H9 (cell line): Measurements from ENCODE around the gene SIDT2. TPM values are rescaled to one million over a fixed set of nuclear protein-coding genes. Genes with fewer than 3 reads are reported as not detected.

Source experiments
- DNase-seq: peaks from one replicate; pipeline ENCODE4 v3.0.0-alpha.2; 2017
- H2AFZ ChIP-seq: one replicate; pipeline ENCODE4 v1.6.1; 2013; ENCODE audit warnings: mild to moderate bottlenecking, low read length, control low read depth, moderate library complexity
- H2AK5ac ChIP-seq: 2 replicates; pipeline ENCODE4 v1.6.1; 2013; ENCODE audit warnings: low read length, control low read depth, mixed read lengths; ENCODE audit not compliant: insufficient read length
- H2BK120ac ChIP-seq: one replicate; pipeline ENCODE4 v1.6.1; 2013; ENCODE audit warnings: low read depth, mild to moderate bottlenecking, low read length, control low read depth, inconsistent platforms; ENCODE audit not compliant: poor library complexity, severe bottlenecking
- H2BK12ac ChIP-seq: 2 replicates; pipeline ENCODE4 v1.6.1; 2013; ENCODE audit warnings: low read length, control low read depth, mixed read lengths, low read depth; ENCODE audit not compliant: insufficient read length
- H2BK15ac ChIP-seq: 2 replicates; pipeline ENCODE4 v1.6.1; 2013; ENCODE audit warnings: low read depth, low read length, control low read depth
- H2BK20ac ChIP-seq: one replicate; pipeline ENCODE4 v1.6.1; 2013; ENCODE audit warnings: low read depth, mild to moderate bottlenecking, low read length, control low read depth, inconsistent platforms; ENCODE audit not compliant: poor library complexity, severe bottlenecking
- H2BK5ac ChIP-seq: 2 replicates; pipeline ENCODE4 v1.6.1; 2013; ENCODE audit warnings: low read length, control low read depth, mixed read lengths; ENCODE audit not compliant: insufficient read length
- H3K14ac ChIP-seq: 2 replicates; pipeline ENCODE4 v1.6.1; 2013; ENCODE audit warnings: low read length, control low read depth; ENCODE audit not compliant: insufficient read depth
- H3K18ac ChIP-seq: 2 replicates; pipeline ENCODE4 v1.6.1; 2013; ENCODE audit warnings: low read depth, mild to moderate bottlenecking, mixed read lengths, low read length, control low read depth; ENCODE audit not compliant: insufficient read length
- H3K23ac ChIP-seq: 2 replicates; pipeline ENCODE4 v1.6.1; 2013; ENCODE audit warnings: low read length, control low read depth, mixed read lengths, low read depth; ENCODE audit not compliant: insufficient read length
- H3K23me2 ChIP-seq: 2 replicates; pipeline ENCODE4 v1.6.1; 2013; ENCODE audit warnings: low read depth, mild to moderate bottlenecking, mixed read lengths, low read length, control low read depth; ENCODE audit not compliant: insufficient read length, poor library complexity, severe bottlenecking
- H3K27ac ChIP-seq: 2 replicates; pipeline ENCODE4 v1.5.1; 2013; ENCODE audit warnings: low read length, control low read depth, mixed read lengths, low read depth; ENCODE audit not compliant: insufficient read length
- H3K27me3 ChIP-seq: 2 replicates; pipeline ENCODE4 v1.6.1; 2013; ENCODE audit warnings: low read length, control low read depth, inconsistent platforms; ENCODE audit not compliant: insufficient read depth
- H3K4ac ChIP-seq: 2 replicates; pipeline ENCODE4 v1.6.1; 2013; ENCODE audit warnings: low read depth, mild to moderate bottlenecking, control low read depth, inconsistent platforms, low read length, moderate library complexity
- H3K4me1 ChIP-seq: 2 replicates; pipeline ENCODE4 v1.6.1; 2013; ENCODE audit warnings: low read length, control low read depth, inconsistent platforms; ENCODE audit not compliant: insufficient read depth
- H3K4me2 ChIP-seq: 2 replicates; pipeline ENCODE4 v1.6.1; 2013; ENCODE audit warnings: low read length, control low read depth, mixed read lengths; ENCODE audit not compliant: insufficient read length, insufficient read depth
- H3K56ac ChIP-seq: 2 replicates; pipeline ENCODE4 v1.6.1; 2013; ENCODE audit warnings: low read depth, mild to moderate bottlenecking, mixed read lengths, low read length, control low read depth; ENCODE audit not compliant: insufficient read length
- H3K79me1 ChIP-seq: 2 replicates; pipeline ENCODE4 v1.6.1; 2013; ENCODE audit warnings: low read depth, mild to moderate bottlenecking, moderate library complexity, low read length, control low read depth, inconsistent platforms; ENCODE audit not compliant: insufficient read depth, poor library complexity, severe bottlenecking
- H3K79me2 ChIP-seq: 2 replicates; pipeline ENCODE4 v1.6.1; 2013; ENCODE audit warnings: low read length, control low read depth, inconsistent platforms; ENCODE audit not compliant: insufficient read depth
- H3K9ac ChIP-seq: 2 replicates; pipeline ENCODE4 v1.6.1; 2013; ENCODE audit warnings: low read length, control low read depth, mixed read lengths; ENCODE audit not compliant: insufficient read length; ENCODE audit errors: extremely low read depth
- H3K9me3 ChIP-seq: one replicate; pipeline ENCODE4 v1.6.1; 2013; ENCODE audit warnings: low read depth, low read length, inconsistent platforms; ENCODE audit not compliant: control insufficient read depth
- H3T11ph ChIP-seq: one replicate; pipeline ENCODE4 v1.6.1; 2013; ENCODE audit warnings: mild to moderate bottlenecking, low read length, control low read depth, inconsistent platforms
- H4K20me1 ChIP-seq: one replicate; pipeline ENCODE4 v1.6.1; 2013; ENCODE audit not compliant: control insufficient read depth, insufficient read length, insufficient read depth
- H4K5ac ChIP-seq: 2 replicates; pipeline ENCODE4 v1.6.1; 2013; ENCODE audit warnings: low read depth, mild to moderate bottlenecking, mixed read lengths, low read length, control low read depth; ENCODE audit not compliant: insufficient read length
- H4K8ac ChIP-seq: replicated peaks from 2 replicates; pipeline ENCODE4 v1.6.1; 2013; ENCODE audit warnings: low read length, control low read depth, mixed read lengths, low read depth; ENCODE audit not compliant: insufficient read length
- H4K91ac ChIP-seq: 2 replicates; pipeline ENCODE4 v1.6.1; 2013; ENCODE audit warnings: low read depth, mild to moderate bottlenecking, moderate library complexity, mixed read lengths, low read length, control low read depth; ENCODE audit not compliant: insufficient read length
- H3K27ac Mint-ChIP-seq, 3 experiments: 2 replicates in 2 of 3; 3 replicates in 1 of 3; pipeline ENCODE4 v1.8.0; 2020 to 2021; ENCODE audit warnings: mixed read lengths in 3 of 3, mild to moderate bottlenecking in 1 of 3, moderate library complexity in 1 of 3
- H3K27me3 Mint-ChIP-seq: 2 replicates; pipeline ENCODE4 v1.8.0; 2021; ENCODE audit warnings: low read depth, mild to moderate bottlenecking, moderate library complexity, mixed read lengths
- H3K36me3 Mint-ChIP-seq, 3 experiments: 2 replicates in 2 of 3; 3 replicates in 1 of 3; pipeline ENCODE4 v1.8.0; 2020 to 2021; ENCODE audit warnings: low read depth in 3 of 3, mixed read lengths in 3 of 3; ENCODE audit not compliant: insufficient read depth in 1 of 3
- H3K4me1 Mint-ChIP-seq, 2 experiments: 2 replicates each; pipeline ENCODE4 v1.8.0; 2020; ENCODE audit warnings: mixed read lengths in 2 of 2
- H3K4me3 Mint-ChIP-seq, 2 experiments: 2 replicates in 1 of 2; 3 replicates in 1 of 2; pipeline ENCODE4 v1.8.0; 2020 to 2021; ENCODE audit warnings: mild to moderate bottlenecking in 2 of 2, mixed read lengths in 2 of 2, moderate library complexity in 1 of 2
- H3K9me3 Mint-ChIP-seq, 2 experiments: 2 replicates in 1 of 2; 3 replicates in 1 of 2; pipeline ENCODE4 v1.8.0; 2020; ENCODE audit warnings: mild to moderate bottlenecking in 2 of 2, mixed read lengths in 2 of 2, moderate library complexity in 1 of 2
- WGBS: extraction: QIAGEN DNeasy Blood & Tissue Kit; methylation state at CpG from one replicate; pipeline ENCODE4 v1.1.7; 2013; ENCODE audit warnings: missing lambda C conversion rate, low lambda C conversion rate, mixed read lengths; ENCODE audit not compliant: insufficient read length; ENCODE audit errors: extremely low coverage; 5-methylcytosine and 5-hydroxymethylcytosine counted together
- total RNA-seq: library from RNA; stranded (reverse); gene quantifications from 2 replicates; pipeline ENCODE4 v1.2.1, GENCODE V29; 2021
- TF ChIP-seq, protein P1 (sequence below): fragments of 200-600 bp; sonication (generic); conservative IDR thresholded peaks from 3 replicates; pipeline ENCODE4 v1.8.0; 2021; ENCODE audit warnings: antibody characterized with exemption, mild to moderate bottlenecking

The SIDT2 gene
- total RNA-seq, 1 experiment from 2014 or later, result 18.3 TPM

DNA sequence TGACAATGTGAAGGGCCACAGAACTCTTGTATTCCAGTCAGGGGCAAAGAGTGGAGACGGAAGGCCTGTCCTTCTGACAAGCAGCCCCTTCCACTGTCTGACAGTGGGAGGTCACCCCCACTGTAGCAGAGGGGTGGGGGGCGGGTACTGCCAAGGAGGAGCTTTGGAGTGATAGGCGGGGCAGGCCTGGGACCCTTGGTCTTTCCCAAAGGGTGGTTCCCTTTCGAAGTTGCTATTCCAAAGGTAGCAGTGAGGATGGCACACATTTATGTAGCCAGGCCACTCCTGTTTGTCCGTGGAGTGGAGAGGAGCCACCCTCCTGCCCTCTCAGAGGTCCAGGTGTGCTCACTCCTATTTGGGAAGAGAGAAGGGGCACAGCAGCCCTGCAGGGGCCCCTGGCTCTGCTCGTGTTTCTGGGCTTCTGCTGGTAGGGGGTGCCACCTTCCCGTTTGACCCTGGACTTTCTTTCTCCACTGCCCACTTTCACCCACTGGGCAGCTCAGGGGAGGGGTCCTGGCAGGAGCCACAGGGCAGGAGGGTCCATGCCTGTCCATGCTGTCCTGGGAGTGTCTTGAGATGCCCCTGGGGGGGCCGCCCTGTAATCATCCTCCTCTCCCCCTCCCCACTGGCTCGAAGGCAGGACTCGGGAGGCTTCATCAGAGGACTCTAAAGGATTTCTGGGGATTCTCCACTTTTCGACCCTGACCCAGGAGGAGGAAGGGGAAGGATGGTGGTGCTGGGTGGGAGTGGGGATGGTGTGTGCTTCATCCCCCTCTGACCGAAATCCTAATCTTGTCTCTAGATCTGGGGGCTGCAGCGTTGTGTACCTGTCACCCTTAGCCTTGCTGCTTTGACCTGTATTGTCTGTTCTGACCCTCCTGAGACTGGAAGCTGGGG, 21.6 kb downstream of the SIDT2 start:
- H3K4ac ChIP-seq, result no peak overlapping the region; the same call in 1 of the 2 replicates
- no peak overlapping the region for H4K8ac ChIP-seq
- H3K9me3 ChIP-seq, result no peaks in the 10 kb centered on the region
- no peak overlapping the region for H3T11ph ChIP-seq
- no CpG with 5 or more reads among the region's 13 CpGs for WGBS
- H3K27ac ChIP-seq, result no peak overlapping the region
- peak overlapping the region; percentile 69 for H3K9ac ChIP-seq
- DNase-seq, result no peak
- Mint-ChIP-seq H3K27ac (peak overlapping the region in 2 of 3 experiments; percentile 18 to 89; a peak in 3 of 7 replicates), H3K4me1 (peaks cover 35 to 40% of the 10 kb centered on the region in 2 experiments), H3K36me3 (peaks cover 7 to 35% (median 24%) of the 10 kb centered on the region in 3 experiments; a peak in 6 of 7 replicates), H3K27me3 (no peaks in the 10 kb centered on the region), H3K4me3 (peak overlapping the region; percentile 70 to 74), H3K9me3 (peaks cover 0 to 3% of the 10 kb centered on the region in 2 experiments; a peak in 1 of 5 replicates)
- H2BK12ac ChIP-seq, result no peak overlapping the region
- TF ChIP-seq, protein P1, sequence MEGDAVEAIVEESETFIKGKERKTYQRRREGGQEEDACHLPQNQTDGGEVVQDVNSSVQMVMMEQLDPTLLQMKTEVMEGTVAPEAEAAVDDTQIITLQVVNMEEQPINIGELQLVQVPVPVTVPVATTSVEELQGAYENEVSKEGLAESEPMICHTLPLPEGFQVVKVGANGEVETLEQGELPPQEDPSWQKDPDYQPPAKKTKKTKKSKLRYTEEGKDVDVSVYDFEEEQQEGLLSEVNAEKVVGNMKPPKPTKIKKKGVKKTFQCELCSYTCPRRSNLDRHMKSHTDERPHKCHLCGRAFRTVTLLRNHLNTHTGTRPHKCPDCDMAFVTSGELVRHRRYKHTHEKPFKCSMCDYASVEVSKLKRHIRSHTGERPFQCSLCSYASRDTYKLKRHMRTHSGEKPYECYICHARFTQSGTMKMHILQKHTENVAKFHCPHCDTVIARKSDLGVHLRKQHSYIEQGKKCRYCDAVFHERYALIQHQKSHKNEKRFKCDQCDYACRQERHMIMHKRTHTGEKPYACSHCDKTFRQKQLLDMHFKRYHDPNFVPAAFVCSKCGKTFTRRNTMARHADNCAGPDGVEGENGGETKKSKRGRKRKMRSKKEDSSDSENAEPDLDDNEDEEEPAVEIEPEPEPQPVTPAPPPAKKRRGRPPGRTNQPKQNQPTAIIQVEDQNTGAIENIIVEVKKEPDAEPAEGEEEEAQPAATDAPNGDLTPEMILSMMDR, result no peak
- H2BK5ac ChIP-seq, result no peak overlapping the region
- no peaks in the 10 kb centered on the region for H4K20me1 ChIP-seq
- no peak overlapping the region for H2BK15ac ChIP-seq
- H3K4me1 ChIP-seq, result no peaks in the 10 kb centered on the region
- H3K4me2 ChIP-seq, result peak overlapping the region; percentile 72
- H2BK120ac ChIP-seq, result no peak overlapping the region
- H4K91ac ChIP-seq, result peak overlapping the region; percentile 20
- H3K23me2 ChIP-seq, result peaks cover 8% of the 10 kb centered on the region
- H2BK20ac ChIP-seq, result no peak overlapping the region
- H3K79me1 ChIP-seq, result no peaks in the 10 kb centered on the region
- no peak overlapping the region for H4K5ac ChIP-seq
- no peak overlapping the region for H2AFZ ChIP-seq
- no peak overlapping the region for H3K23ac ChIP-seq
- H3K56ac ChIP-seq, result no peak overlapping the region
- H3K79me2 ChIP-seq, result peaks cover 3% of the 10 kb centered on the region; the same call in 1 of the 2 replicates
- H3K14ac ChIP-seq, result peak overlapping the region; percentile 88
- peak overlapping the region; percentile 91 for H3K18ac ChIP-seq
- no peak overlapping the region for H2AK5ac ChIP-seq
- no peaks in the 10 kb centered on the region for H3K27me3 ChIP-seq
